ENCODE results near the gene CHFR. TPM values are rescaled to one million over a fixed set of nuclear protein-coding genes. Genes with fewer than 3 reads are reported as not detected.

CHFR gene
- total and polyA plus RNA-seq, 11 donors, result 10.6 to 33.5 (median 17.4) TPM

DNA sequence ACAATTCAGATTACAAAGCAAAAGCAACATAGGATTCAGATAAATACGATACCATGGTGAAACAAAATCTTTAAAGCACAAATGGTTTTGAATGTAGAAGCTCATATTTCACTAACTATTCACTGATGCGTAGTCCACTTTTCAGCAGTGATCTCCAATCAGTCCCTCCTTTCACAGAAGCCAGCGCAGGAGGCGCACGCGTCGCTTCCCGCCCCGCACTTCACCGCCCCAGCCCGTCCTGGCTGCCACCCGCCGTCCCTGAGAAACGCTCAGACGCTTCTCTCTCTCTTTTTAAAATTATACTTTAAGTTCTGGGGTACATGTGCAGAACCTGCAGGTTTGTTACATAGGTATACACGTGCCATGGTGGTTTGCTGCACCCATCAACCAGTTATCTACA, 19.8 kb upstream of the CHFR start:
- TF ChIP-seq POLR2A (IDR thresholded peaks at IDR 0.05), result no peak
- TF ChIP-seq, protein P1, sequence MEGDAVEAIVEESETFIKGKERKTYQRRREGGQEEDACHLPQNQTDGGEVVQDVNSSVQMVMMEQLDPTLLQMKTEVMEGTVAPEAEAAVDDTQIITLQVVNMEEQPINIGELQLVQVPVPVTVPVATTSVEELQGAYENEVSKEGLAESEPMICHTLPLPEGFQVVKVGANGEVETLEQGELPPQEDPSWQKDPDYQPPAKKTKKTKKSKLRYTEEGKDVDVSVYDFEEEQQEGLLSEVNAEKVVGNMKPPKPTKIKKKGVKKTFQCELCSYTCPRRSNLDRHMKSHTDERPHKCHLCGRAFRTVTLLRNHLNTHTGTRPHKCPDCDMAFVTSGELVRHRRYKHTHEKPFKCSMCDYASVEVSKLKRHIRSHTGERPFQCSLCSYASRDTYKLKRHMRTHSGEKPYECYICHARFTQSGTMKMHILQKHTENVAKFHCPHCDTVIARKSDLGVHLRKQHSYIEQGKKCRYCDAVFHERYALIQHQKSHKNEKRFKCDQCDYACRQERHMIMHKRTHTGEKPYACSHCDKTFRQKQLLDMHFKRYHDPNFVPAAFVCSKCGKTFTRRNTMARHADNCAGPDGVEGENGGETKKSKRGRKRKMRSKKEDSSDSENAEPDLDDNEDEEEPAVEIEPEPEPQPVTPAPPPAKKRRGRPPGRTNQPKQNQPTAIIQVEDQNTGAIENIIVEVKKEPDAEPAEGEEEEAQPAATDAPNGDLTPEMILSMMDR (IDR thresholded peaks at IDR 0.05), result no peak
- H3K27ac ChIP-seq, result no peak overlapping the region
- H3K9me3 ChIP-seq, result peaks cover 0 to 37% (median 6%) of the 10 kb centered on the region in 12 donors
- peaks cover 0 to 24% (median 8%) of the 10 kb centered on the region in 12 donors for H3K4me1 ChIP-seq
- no peaks in the 10 kb centered on the region for H3K36me3 ChIP-seq
- WGBS, 4 donors, result 18 to 31% (median 23%) methylated on average over 16 of the region's 16 CpGs
- ATAC-seq (no peak), DNase-seq (no peak)
- intact Hi-C loops (cut with DNase I), result loop anchor here in 1 of 10 donors (10.0 kb wide), 1 partner anchor 142 kb away; the partner anchor contains the start of gene ANKLE2
- H3K27me3 ChIP-seq, result peaks cover 0 to 27% (median 5%) of the 10 kb centered on the region in 9 donors
- H3K4me3 ChIP-seq, result peak overlapping the region in 8 of 12 donors; percentile 0 to 83 (median 64)

DNA sequence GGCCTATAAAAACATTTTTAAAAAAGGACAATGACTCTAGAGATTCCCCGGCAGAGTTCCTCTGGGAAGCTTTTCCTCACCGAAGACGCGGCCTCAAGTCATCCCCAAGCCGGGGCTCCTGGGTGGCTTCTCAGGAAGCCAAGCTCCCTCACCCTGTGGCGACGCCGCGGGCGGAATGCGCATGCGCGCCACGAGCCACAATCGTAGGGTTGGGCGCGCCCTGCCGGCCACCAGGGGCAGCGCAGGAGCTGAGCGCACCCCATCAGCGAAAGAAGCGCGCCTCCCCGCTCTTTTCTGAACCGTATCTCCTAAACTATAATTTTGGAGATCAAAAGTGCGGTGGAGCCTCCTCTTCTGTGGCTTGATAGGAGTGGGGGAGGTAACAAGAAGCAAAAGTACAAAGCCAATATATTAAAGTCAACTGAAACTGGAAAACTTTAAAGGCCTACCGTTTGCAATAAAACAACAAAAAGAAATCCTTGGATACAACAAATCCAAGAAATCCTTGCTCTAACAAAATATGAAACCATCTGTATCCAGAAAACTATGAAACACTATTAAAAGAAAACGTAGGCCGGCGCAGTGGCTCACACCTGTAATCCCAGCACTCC, 17.4 kb upstream of the CHFR start:
- H3K4me1 ChIP-seq, result peaks cover 0 to 24% (median 8%) of the 10 kb centered on the region in 12 donors
- WGBS, 4 donors, result 6 to 10% (median 9%) methylated on average over 28 to 30 of the region's 30 CpGs
- intact Hi-C loops (cut with DNase I), result loop anchor here in 1 of 10 donors (10.0 kb wide), 1 partner anchor 140 kb away; the partner anchor contains the start of gene ANKLE2
- ATAC-seq (peak in 3 of 4 donors; percentile 21 to 36 (median 31)), DNase-seq (peak; percentile 79 to 94 (median 85))
- no peaks in the 10 kb centered on the region for H3K36me3 ChIP-seq
- peak overlapping the region in 1 of 12 donors; percentile 51 for H3K27ac ChIP-seq
- peak overlapping the region in 9 of 12 donors; percentile 6 to 50 (median 33) for H3K4me3 ChIP-seq
- no peak for TF ChIP-seq POLR2A (IDR thresholded peaks at IDR 0.05)
- TF ChIP-seq, protein P1 (IDR thresholded peaks at IDR 0.05), result peak; percentile 70 to 95 (median 83)
- peaks cover 0 to 27% (median 5%) of the 10 kb centered on the region in 9 donors for H3K27me3 ChIP-seq
- peaks cover 0 to 13% (median 0%) of the 10 kb centered on the region in 12 donors for H3K9me3 ChIP-seq

DNA sequence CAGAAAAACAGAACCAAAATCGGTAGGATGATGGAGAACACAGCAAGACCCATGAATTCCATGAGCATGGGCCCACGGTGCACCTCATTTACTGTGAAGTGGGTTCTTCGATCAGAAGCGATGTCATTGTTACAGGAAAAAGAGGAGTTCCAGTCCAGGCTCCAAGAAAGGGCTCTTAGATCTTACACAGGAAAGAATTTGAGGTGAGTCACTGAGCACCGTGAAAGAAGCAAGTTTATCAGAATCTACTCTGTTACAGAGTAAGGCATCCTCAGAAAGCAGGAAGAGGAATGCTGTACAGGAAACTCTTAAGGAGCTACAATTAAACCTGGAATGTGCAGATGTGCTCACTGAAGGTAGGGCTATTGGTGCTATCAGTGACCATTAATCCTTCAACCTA, 11.6 kb upstream of the CHFR start:
- no peaks in the 10 kb centered on the region for H3K36me3 ChIP-seq
- TF ChIP-seq POLR2A (IDR thresholded peaks at IDR 0.05), result no peak
- TF ChIP-seq, protein P1 (IDR thresholded peaks at IDR 0.05), result no peak
- no peaks in the 10 kb centered on the region for H3K27me3 ChIP-seq
- H3K27ac ChIP-seq, result no peak overlapping the region
- intact Hi-C loops (cut with DNase I), result no loop called here
- no peak for ATAC-seq
- no peaks in the 10 kb centered on the region for H3K4me1 ChIP-seq
- H3K4me3 ChIP-seq, result no peak overlapping the region
- H3K9me3 ChIP-seq, result no peaks in the 10 kb centered on the region
- no peak for DNase-seq
- WGBS, 4 donors, result 72 to 75% (median 74%) methylated on average over 5 of the region's 5 CpGs

DNA sequence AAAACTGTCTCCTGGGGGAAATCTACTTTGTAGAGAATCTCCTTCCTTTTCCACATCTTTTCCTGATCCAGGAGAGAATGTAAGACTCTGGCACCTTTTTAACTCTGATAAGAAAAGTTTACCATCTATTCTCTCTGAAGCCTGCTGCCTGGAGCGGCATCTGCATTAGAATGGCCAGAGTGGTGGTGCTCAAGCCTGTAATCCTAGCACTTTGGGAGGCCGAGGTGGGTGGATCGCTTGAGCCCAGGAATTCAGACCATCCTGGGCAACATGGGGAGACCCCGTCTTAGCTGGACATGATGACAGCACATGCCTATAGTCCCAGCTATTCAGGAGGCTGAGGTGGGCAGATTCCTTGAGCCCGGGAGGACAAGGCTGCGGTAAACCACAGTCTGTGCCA, 1.4 kb upstream of the CHFR start:
- Histone ChIP-seq H3K36me3 (peaks cover 0 to 11% (median 6%) of the 10 kb centered on the region in 9 donors), H3K27ac (peak overlapping the region in 3 of 12 donors; percentile 97 to 100 (median 97)), H3K4me1 (peaks cover 0 to 24% (median 6%) of the 10 kb centered on the region in 12 donors), H3K9me3 (no peaks in the 10 kb centered on the region), H3K4me3 (peak overlapping the region in 5 of 12 donors; percentile 69 to 96 (median 87)), H3K27me3 (no peaks in the 10 kb centered on the region)
- intact Hi-C loops (cut with DNase I), result loop anchor here in 3 of 10 donors (2.0 to 10.0 kb wide), 3 partner anchors 62 to 124 kb away; partner anchors contain the start of genes ANKLE2 (in 2 of the 3) and GOLGA3 (in 1 of the 3)
- no peak for ATAC-seq
- 70 to 78% (median 77%) methylated on average over 6 of the region's 6 CpGs for WGBS, 4 donors
- DNase-seq, result no peak
- no peak for TF ChIP-seq POLR2A (IDR thresholded peaks at IDR 0.05)
- TF ChIP-seq, protein P1 (IDR thresholded peaks at IDR 0.05), result no peak

Measured in heart left ventricle (tissue), 16 donors.